Middle frontal gyrus (tissue), 1 donor: ENCODE measurements around the gene NAV2.
"Not testable (repeated sequence)": the region's sequence is repeated elsewhere in the genome, so short reads cannot be mapped to it uniquely, and the experiment has no call there.

Experiments used
- DNase-seq: peaks from one replicate; pipeline ENCODE4 v3.0.0-alpha.2; 2015; ENCODE audit warnings: low spot score; ENCODE audit errors: extremely low spot score

NAV2 gene

GRCh38 chr11:19949606-19950005 is 237.0 kb downstream of the NAV2 start:
- no peak for DNase-seq

- peak; percentile 78 for DNase-seq
Observed at GRCh38 chr11:19951558-19952115, 239.0 kb downstream of the NAV2 start.

GRCh38 chr11:19952116-19952605 is 239.5 kb downstream of the NAV2 start:
- no peak for DNase-seq

GRCh38 chr11:19952911-19953310 is 240.3 kb downstream of the NAV2 start:
- no peak for DNase-seq

GRCh38 chr11:19953336-19953735 is 240.7 kb downstream of the NAV2 start:
- DNase-seq: no peak

GRCh38 chr11:19953909-19954308 is 241.3 kb downstream of the NAV2 start:
- DNase-seq: peak; percentile 62

GRCh38 chr11:19954899-19955298 is 242.3 kb downstream of the NAV2 start:
- DNase-seq: no peak

GRCh38 chr11:19955660-19956059 is 243.0 kb downstream of the NAV2 start:
- no peak for DNase-seq

- no peak for DNase-seq
Observed at GRCh38 chr11:19956228-19956627, 243.6 kb downstream of the NAV2 start.

- DNase-seq: no peak
Observed at GRCh38 chr11:19957294-19957943, 244.8 kb downstream of the NAV2 start.

- no peak for DNase-seq
Observed at GRCh38 chr11:19958204-19958603, 245.6 kb downstream of the NAV2 start.

- DNase-seq: no peak
Observed at GRCh38 chr11:19959210-19959609, 246.6 kb downstream of the NAV2 start.

- no peak for DNase-seq
Observed at GRCh38 chr11:19959648-19960059, 247.0 kb downstream of the NAV2 start.

GRCh38 chr11:19960410-19960809 is 247.8 kb downstream of the NAV2 start:
- not testable (repeated sequence) for DNase-seq

GRCh38 chr11:19961225-19961624 is 248.6 kb downstream of the NAV2 start:
- no peak for DNase-seq

- no peak for DNase-seq
Observed at GRCh38 chr11:19962053-19962800, 249.6 kb downstream of the NAV2 start.

GRCh38 chr11:19962801-19963175 is 250.2 kb downstream of the NAV2 start:
- DNase-seq: no peak

- DNase-seq: no peak
Observed at GRCh38 chr11:19963697-19964387, 251.2 kb downstream of the NAV2 start.

- DNase-seq: no peak
Observed at GRCh38 chr11:19966441-19966840, 253.8 kb downstream of the NAV2 start.

GRCh38 chr11:19966927-19967326 is 254.3 kb downstream of the NAV2 start:
- DNase-seq: no peak

GRCh38 chr11:19967787-19968186 is 255.2 kb downstream of the NAV2 start:
- DNase-seq: no peak

- no peak for DNase-seq
Observed at GRCh38 chr11:19968860-19969259, 256.2 kb downstream of the NAV2 start.
